Activated naive CD4-positive, alpha-beta T cell treated with anti-CD3 and anti-CD28 coated beads, Interleukin-2, amount 10 ng/mL, durations not matched to agents 7 days and 5 days (primary cell): ENCODE measurements around the gene METTL8.
"Not testable (repeated sequence)": the region's sequence is repeated elsewhere in the genome, so short reads cannot be mapped to it uniquely, and the experiment has no call there.

Source experiments
- CTCF ChIA-PET: fragments of 350-600 bp; sonication (Branson Sonifier 250); formaldehyde crosslinking; loops from one replicate; lab custom pipeline; 2021; ENCODE audit warnings: antibody characterized with exemption; lab: Charles Lee
- DNase-seq: peaks from one replicate; pipeline ENCODE4 v3.0.0-alpha.2; 2020
- H3K27ac Mint-ChIP-seq: one replicate; pipeline ENCODE4 v1.8.0; 2021; ENCODE audit warnings: mild to moderate bottlenecking, moderate library complexity, mixed read lengths
- H3K27me3 Mint-ChIP-seq: one replicate; pipeline ENCODE4 v1.8.0; 2021; ENCODE audit warnings: mild to moderate bottlenecking, mixed read lengths
- H3K36me3 Mint-ChIP-seq: one replicate; pipeline ENCODE4 v1.8.0; 2021; ENCODE audit warnings: mixed read lengths
- H3K4me1 Mint-ChIP-seq: one replicate; pipeline ENCODE4 v1.8.0; 2021; ENCODE audit warnings: mixed read lengths
- H3K4me3 Mint-ChIP-seq: one replicate; pipeline ENCODE4 v1.8.0; 2021; ENCODE audit warnings: mild to moderate bottlenecking, moderate library complexity, mixed read lengths
- H3K9me3 Mint-ChIP-seq: one replicate; pipeline ENCODE4 v1.8.0; 2021; ENCODE audit warnings: mixed read lengths

The METTL8 gene

DNA sequence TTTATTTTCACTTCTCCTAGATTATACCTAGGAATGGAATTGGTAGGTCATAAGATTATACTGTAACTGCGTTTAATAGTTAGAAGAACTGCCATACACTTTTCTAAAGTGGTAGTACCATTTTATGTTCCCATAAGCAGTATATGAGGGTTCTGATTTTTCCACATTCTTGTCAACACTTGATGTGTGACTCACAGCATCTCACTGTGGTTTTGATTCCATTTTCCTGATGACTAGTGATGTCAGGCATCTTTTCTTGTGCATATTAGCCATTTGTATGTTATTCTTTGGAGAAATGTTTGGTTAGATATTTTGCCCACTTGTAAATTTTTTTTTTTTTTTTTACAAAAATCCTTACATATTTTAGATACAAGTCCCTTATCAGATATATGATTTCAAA is 2.5 kb upstream of the METTL8 start:
- Mint-ChIP-seq H3K4me1 (peaks cover 43% of the 10 kb centered on the region), H3K36me3 (peaks cover 54% of the 10 kb centered on the region), H3K4me3 (no peak overlapping the region), H3K9me3 (peaks cover 2% of the 10 kb centered on the region), H3K27me3 (no peaks in the 10 kb centered on the region), H3K27ac (no peak overlapping the region)
- CTCF ChIA-PET, result interaction anchor here (1.3 kb wide), 1 partner anchor 20 kb away, joined by 3 read pairs; no protein-coding TSS in a partner anchor
- no peak for DNase-seq

- H3K9me3 Mint-ChIP-seq, result peaks cover 13% of the 10 kb centered on the region
- no peaks in the 10 kb centered on the region for H3K27me3 Mint-ChIP-seq
- peak; percentile 96 for DNase-seq
- CTCF ChIA-PET, result interaction anchor here (0.5 to 3.0 kb wide), 2 partner anchors 21 to 504 kb away, joined by 3 to 14 read pairs; partner anchors contain the start of gene GORASP2
- peak within 1 kb of the TSS; percentile 77 for H3K4me3 Mint-ChIP-seq
- H3K4me1 Mint-ChIP-seq, result peaks cover 43% of the 10 kb centered on the region
- H3K36me3 Mint-ChIP-seq, result peaks cover 51% of the 10 kb centered on the region
- peak within 1 kb of the TSS; percentile 93 for H3K27ac Mint-ChIP-seq
These were observed 511 bp upstream of the METTL8 start, which contains the start of gene DCAF17 for GRCh38 chr2:171434013-171434989. TSS of gene DCAF17 (plus strand) at chr2:171434226. CDS start at chr2:171434578, 352 bp downstream.

DNA sequence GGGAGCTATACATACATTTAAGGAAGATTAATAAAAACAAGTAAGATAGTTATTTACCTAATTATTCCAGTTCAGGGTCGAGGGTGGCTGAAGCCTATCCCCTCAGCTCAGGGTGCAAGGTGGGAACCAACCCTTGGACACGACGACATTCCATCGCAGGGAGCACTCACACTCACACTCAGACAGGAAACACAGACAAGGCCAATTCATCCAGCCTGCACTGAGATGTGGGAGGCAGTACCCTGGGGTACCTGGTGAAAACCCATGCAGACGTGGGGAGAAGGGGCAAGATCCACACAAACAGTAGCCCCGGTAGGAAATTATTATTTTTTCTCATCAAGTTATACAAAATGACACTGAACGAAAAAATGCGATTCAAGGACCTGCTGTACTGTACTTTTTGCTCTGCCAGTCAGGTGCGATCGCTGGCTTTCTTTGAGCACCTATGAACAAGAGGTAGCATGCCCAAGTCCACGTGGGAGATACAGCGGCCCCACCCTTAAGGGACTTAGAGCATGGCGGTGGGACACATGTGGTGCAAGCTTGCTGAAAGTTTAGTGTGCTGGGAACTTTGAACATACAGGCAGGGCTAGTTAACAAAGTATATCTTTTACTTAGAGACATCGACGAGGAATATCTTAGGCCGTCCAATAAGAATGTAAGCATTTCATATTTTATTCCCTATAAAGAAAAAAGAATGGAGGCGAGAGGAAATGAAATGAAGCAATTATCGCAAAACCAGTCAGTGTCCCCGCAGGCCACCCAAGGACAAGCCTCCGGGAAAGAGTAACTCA is 624 bp downstream of the METTL8 start:
- H3K9me3 Mint-ChIP-seq, result peaks cover 16% of the 10 kb centered on the region
- peak; percentile 54 for DNase-seq
- peaks cover 44% of the 10 kb centered on the region for H3K36me3 Mint-ChIP-seq
- H3K4me3 Mint-ChIP-seq, result peak overlapping the region; percentile 77
- CTCF ChIA-PET, result interaction anchor here (0.8 to 3.0 kb wide), 3 partner anchors 17 to 503 kb away, joined by 3 to 14 read pairs (median 6); partner anchors contain the start of gene GORASP2
- no peaks in the 10 kb centered on the region for H3K27me3 Mint-ChIP-seq
- peaks cover 39% of the 10 kb centered on the region for H3K4me1 Mint-ChIP-seq
- peak overlapping the region; percentile 93 for H3K27ac Mint-ChIP-seq

DNA sequence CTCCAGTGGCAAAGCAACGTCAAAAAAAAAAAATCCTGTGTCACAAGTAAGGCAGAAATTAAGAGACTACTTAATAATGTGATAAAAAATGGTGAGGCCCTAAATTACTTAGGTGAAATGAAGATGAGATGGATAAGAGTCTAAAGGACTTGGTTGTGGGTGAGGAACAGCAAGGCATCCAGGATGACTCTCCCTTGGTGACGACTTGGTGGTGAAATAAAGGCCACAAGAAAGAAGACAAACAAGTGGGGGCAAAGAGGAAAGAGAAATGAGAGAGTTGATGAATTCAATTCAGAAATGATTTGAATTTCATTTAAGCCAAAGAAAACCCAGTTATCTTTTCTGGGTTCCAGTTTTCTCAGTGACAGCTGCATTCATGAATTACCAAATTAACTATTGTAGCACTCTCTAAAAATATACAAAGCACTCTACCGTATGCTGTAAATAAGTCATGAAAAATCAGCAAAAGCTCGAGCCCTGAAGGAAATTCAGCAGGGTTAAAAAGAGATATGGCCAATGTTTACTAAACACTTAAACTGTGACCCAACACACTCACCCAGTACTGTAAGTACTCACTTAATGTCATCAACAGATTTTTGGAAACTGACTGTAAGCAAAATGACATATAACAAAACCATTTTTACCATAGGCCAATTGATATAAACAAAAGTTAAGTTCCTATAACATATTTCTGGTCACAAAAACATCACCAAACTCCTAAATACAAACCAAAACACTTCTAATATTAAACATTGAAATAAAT is 1.4 kb downstream of the METTL8 start:
- peaks cover 34% of the 10 kb centered on the region for H3K4me1 Mint-ChIP-seq
- CTCF ChIA-PET, result interaction anchor here (0.8 to 3.0 kb wide), 3 partner anchors 16 to 502 kb away, joined by 3 to 14 read pairs (median 6); partner anchors contain the start of gene GORASP2
- peak overlapping the region; percentile 77 for H3K4me3 Mint-ChIP-seq
- H3K27me3 Mint-ChIP-seq, result no peaks in the 10 kb centered on the region
- H3K9me3 Mint-ChIP-seq, result peaks cover 16% of the 10 kb centered on the region
- peak overlapping the region; percentile 93 for H3K27ac Mint-ChIP-seq
- peaks cover 37% of the 10 kb centered on the region for H3K36me3 Mint-ChIP-seq
- DNase-seq, result no peak

DNA sequence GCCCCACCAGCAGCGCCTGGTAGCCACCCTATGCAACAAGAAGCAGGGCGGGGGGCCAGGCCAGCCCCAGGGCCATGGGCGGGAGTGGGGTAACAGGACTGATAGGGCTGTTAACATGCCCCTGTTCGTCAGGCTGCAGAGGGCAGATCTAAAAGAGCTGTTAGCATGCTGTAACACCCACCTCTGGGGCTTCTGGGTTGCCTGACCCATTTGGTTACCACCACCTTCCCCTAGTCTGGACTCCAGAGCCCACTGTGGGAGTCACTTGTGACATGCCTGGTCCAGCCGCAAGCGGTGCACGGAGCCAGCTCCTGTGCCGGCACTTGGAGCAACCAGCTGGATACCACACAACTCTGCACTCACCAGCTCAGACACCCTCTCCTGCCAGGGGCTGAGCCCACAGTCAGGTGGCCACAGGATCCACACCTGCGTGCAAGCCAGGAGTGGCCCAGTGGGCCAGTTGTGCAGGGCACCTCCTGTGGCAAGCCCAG is 2.1 kb downstream of the METTL8 start:
- H3K27me3 Mint-ChIP-seq, result no peaks in the 10 kb centered on the region
- no peak overlapping the region for H3K27ac Mint-ChIP-seq
- H3K4me1 Mint-ChIP-seq, result peaks cover 34% of the 10 kb centered on the region
- no peak overlapping the region for H3K4me3 Mint-ChIP-seq
- H3K36me3 Mint-ChIP-seq, result peaks cover 32% of the 10 kb centered on the region
- H3K9me3 Mint-ChIP-seq, result peaks cover 16% of the 10 kb centered on the region
- CTCF ChIA-PET, result interaction anchor here (1.8 kb wide), 1 partner anchor 15 kb away, joined by 6 read pairs; no protein-coding TSS in a partner anchor
- DNase-seq, result no peak

DNA sequence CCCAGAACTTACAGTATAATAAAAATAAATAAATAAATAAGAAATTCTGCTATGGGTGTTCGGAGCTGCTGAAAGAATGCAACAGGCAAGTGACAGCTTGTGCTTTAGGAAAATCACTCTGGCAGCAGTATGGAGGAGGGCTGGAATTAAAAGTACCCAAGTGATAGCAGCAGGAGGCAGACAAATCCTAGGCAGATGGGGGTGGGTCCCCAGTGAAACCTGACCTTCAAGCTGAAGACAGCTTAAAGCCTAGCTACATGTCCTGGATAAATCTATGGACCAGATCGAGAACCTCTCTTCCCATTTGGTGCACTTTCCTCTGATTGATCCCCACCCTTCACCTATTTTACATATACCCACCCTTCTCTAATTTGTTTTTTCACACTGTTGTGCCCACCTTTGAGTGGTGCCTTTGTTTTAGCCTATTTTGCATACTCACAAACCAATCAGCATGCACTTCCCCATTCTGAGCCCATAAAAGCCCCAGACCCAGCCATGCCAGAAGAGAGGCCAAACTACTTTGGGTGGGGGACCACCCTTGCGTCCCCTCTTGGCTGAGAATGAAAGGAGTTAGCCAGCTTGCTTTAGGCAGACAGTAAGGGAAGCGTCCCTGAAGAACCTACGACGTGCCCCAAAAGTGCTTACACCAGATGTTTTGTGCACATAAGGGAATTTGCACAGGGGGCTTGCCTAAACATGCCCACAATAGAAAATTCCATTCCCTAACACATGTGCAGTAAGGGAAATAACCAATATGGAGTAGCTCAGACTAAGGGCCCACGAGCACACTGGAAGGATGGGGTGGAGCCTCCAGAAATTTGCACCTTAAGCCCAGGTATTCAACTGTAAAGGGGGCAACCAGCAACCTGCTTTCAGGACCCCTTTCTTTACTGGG is 3.0 kb downstream of the METTL8 start:
- H3K27me3 Mint-ChIP-seq, result no peaks in the 10 kb centered on the region
- H3K9me3 Mint-ChIP-seq, result peaks cover 16% of the 10 kb centered on the region
- no peak overlapping the region for H3K4me3 Mint-ChIP-seq
- no peak overlapping the region for H3K27ac Mint-ChIP-seq
- H3K4me1 Mint-ChIP-seq, result peaks cover 30% of the 10 kb centered on the region
- peaks cover 26% of the 10 kb centered on the region for H3K36me3 Mint-ChIP-seq
- CTCF ChIA-PET, result interaction anchor here (1.4 kb wide), 1 partner anchor 14 kb away, joined by 5 read pairs; no protein-coding TSS in a partner anchor
- DNase-seq, result no peak

GRCh38 chr2:171422710-171423495 is 10.9 kb downstream of the METTL8 start:
- H3K4me3 Mint-ChIP-seq, DNase-seq, CTCF ChIA-PET, H3K27me3 Mint-ChIP-seq, H3K4me1 Mint-ChIP-seq, H3K27ac Mint-ChIP-seq: not testable (repeated sequence)
- Mint-ChIP-seq H3K9me3 (peaks cover 29% of the 10 kb centered on the region), H3K36me3 (peaks cover 29% of the 10 kb centered on the region)

- DNase-seq, result no peak
- CTCF ChIA-PET, result interaction anchor here (1.0 to 1.7 kb wide), 2 partner anchors 446 to 448 kb away, joined by 3 read pairs; no protein-coding TSS in a partner anchor
- peaks cover 29% of the 10 kb centered on the region for H3K9me3 Mint-ChIP-seq
- H3K4me1 Mint-ChIP-seq, result peaks cover 5% of the 10 kb centered on the region
- H3K27ac Mint-ChIP-seq, result no peak overlapping the region
- H3K27me3 Mint-ChIP-seq, result no peaks in the 10 kb centered on the region
- no peak overlapping the region for H3K4me3 Mint-ChIP-seq
- peaks cover 27% of the 10 kb centered on the region for H3K36me3 Mint-ChIP-seq
These were observed 12.8 kb downstream of the METTL8 start for GRCh38 chr2:171420728-171421563.

GRCh38 chr2:171419333-171419732 is 14.5 kb downstream of the METTL8 start:
- H3K4me1 Mint-ChIP-seq, result peaks cover 8% of the 10 kb centered on the region
- H3K36me3 Mint-ChIP-seq, result peaks cover 17% of the 10 kb centered on the region
- no peak overlapping the region for H3K27ac Mint-ChIP-seq
- H3K9me3 Mint-ChIP-seq, result peaks cover 17% of the 10 kb centered on the region
- no peak for DNase-seq
- CTCF ChIA-PET, result no interaction called here
- H3K4me3 Mint-ChIP-seq, result no peak overlapping the region
- H3K27me3 Mint-ChIP-seq, result no peaks in the 10 kb centered on the region

- Mint-ChIP-seq H3K9me3 (no peaks in the 10 kb centered on the region), H3K36me3 (peaks cover 3% of the 10 kb centered on the region), H3K27ac (no peak overlapping the region), H3K4me1 (peaks cover 8% of the 10 kb centered on the region), H3K27me3 (no peaks in the 10 kb centered on the region), H3K4me3 (no peak overlapping the region)
- CTCF ChIA-PET, result interaction anchor here (0.5 to 2.4 kb wide), 35 partner anchors 10 to 487 kb away, joined by 3 to 36 read pairs (median 4); partner anchors contain the start of gene GORASP2
- DNase-seq, result peak; percentile 89
These were observed 17.5 kb downstream of the METTL8 start for GRCh38 chr2:171416009-171416926.
